Measurements from ENCODE around the gene NCEH1. TPM values are rescaled to one million over a fixed set of nuclear protein-coding genes. Genes with fewer than 3 reads are reported as not detected.

Gene NCEH1
- polyA plus RNA-seq, 1 experiment, result 14.8 TPM

- DNase-seq (ENCODE audit: low read depth), result no peak
- ChIA-PET POLR2A (no interaction called here), CTCF (interaction anchor here (1.4 kb wide), 1 partner anchor 16 kb away, joined by 3 read pairs; no protein-coding TSS in a partner anchor)
- TF ChIP-seq CTCF (IDR thresholded peaks at IDR 0.05; ENCODE audit: insufficient read depth, low read depth, low read length), result no peak
- H3K27me3 ChIP-seq (ENCODE audit: control insufficient read depth, insufficient read depth, low read length), result no peaks in the 10 kb centered on the region
- H3K4me3 ChIP-seq (ENCODE audit: low read depth, low read length), result no peak overlapping the region
- no peaks in the 10 kb centered on the region for H3K36me3 ChIP-seq (ENCODE audit: control insufficient read depth, insufficient read depth, low read length)
These were observed 58.8 kb downstream of the NCEH1 start for GRCh38 chr3:172651936-172652625.

- ChIA-PET POLR2A (interaction anchor here (0.6 kb wide), 1 partner anchor 1003 kb away, joined by 7 read pairs; no protein-coding TSS in a partner anchor), CTCF (interaction anchor here (0.8 to 1.4 kb wide), 2 partner anchors 16 to 189 kb away, joined by 3 read pairs; no protein-coding TSS in a partner anchor)
- Histone ChIP-seq H3K27me3 (ENCODE audit: control insufficient read depth, insufficient read depth, low read length) (no peaks in the 10 kb centered on the region), H3K4me3 (ENCODE audit: low read depth, low read length) (no peak overlapping the region), H3K36me3 (ENCODE audit: control insufficient read depth, insufficient read depth, low read length) (no peaks in the 10 kb centered on the region)
- no peak for TF ChIP-seq CTCF (IDR thresholded peaks at IDR 0.05; ENCODE audit: insufficient read depth, low read depth, low read length)
- no peak for DNase-seq (ENCODE audit: low read depth)
These were observed 60.9 kb downstream of the NCEH1 start for GRCh38 chr3:172649987-172650386.

- ChIA-PET CTCF (interaction anchor here (0.8 kb wide), 1 partner anchor 18 kb away, joined by 3 read pairs; no protein-coding TSS in a partner anchor), POLR2A (no interaction called here)
- Histone ChIP-seq H3K36me3 (ENCODE audit: control insufficient read depth, insufficient read depth, low read length) (no peaks in the 10 kb centered on the region), H3K4me3 (ENCODE audit: low read depth, low read length) (no peak overlapping the region), H3K27me3 (ENCODE audit: control insufficient read depth, insufficient read depth, low read length) (no peaks in the 10 kb centered on the region)
- no peak for TF ChIP-seq CTCF (IDR thresholded peaks at IDR 0.05; ENCODE audit: insufficient read depth, low read depth, low read length)
- no peak for DNase-seq (ENCODE audit: low read depth)
These were observed 62.1 kb downstream of the NCEH1 start for GRCh38 chr3:172648747-172649146.

- Histone ChIP-seq H3K4me3 (ENCODE audit: low read depth, low read length) (no peak overlapping the region), H3K36me3 (ENCODE audit: control insufficient read depth, insufficient read depth, low read length) (no peaks in the 10 kb centered on the region; the same call in 1 of the 2 replicates), H3K27me3 (ENCODE audit: control insufficient read depth, insufficient read depth, low read length) (no peaks in the 10 kb centered on the region)
- ChIA-PET CTCF (interaction anchor here (0.5 kb wide), 1 partner anchor 187 kb away, joined by 3 read pairs; no protein-coding TSS in a partner anchor), POLR2A (no interaction called here)
- TF ChIP-seq CTCF (IDR thresholded peaks at IDR 0.05; ENCODE audit: insufficient read depth, low read depth, low read length), result no peak
- DNase-seq (ENCODE audit: low read depth), result no peak
These were observed 63.0 kb downstream of the NCEH1 start for GRCh38 chr3:172647823-172648222.

GRCh38 chr3:172647080-172647479 is 63.8 kb downstream of the NCEH1 start:
- no peak for TF ChIP-seq CTCF (IDR thresholded peaks at IDR 0.05; ENCODE audit: insufficient read depth, low read depth, low read length)
- POLR2A ChIA-PET, result no interaction called here
- DNase-seq (ENCODE audit: low read depth), result no peak

More at GRCh38 chr3:172647080-172647479, 63.8 kb downstream of the NCEH1 start:
- H3K4me3 ChIP-seq (ENCODE audit: low read depth, low read length), result no peak overlapping the region
- CTCF ChIA-PET, result interaction anchor here (0.6 kb wide), 1 partner anchor 15 kb away, joined by 3 read pairs; no protein-coding TSS in a partner anchor
- H3K36me3 ChIP-seq (ENCODE audit: control insufficient read depth, insufficient read depth, low read length), result no peaks in the 10 kb centered on the region; the same call in 1 of the 2 replicates
- no peaks in the 10 kb centered on the region for H3K27me3 ChIP-seq (ENCODE audit: control insufficient read depth, insufficient read depth, low read length)

Data from BJ (cell line).